WTC11 (cell line): ENCODE measurements around the gene CLN5. TPM values are rescaled to one million over a fixed set of nuclear protein-coding genes. Genes with fewer than 3 reads are reported as not detected.

Experiments used
- ATAC-seq: fragments of 200-7000 bp; cut with Tn5 transposase; 2 replicates; pipeline ENCODE4 v1.10.0; 2021; ENCODE audit warnings: mild to moderate bottlenecking, moderate library complexity
- CTCF ChIA-PET: fragments of 300-600 bp; sonication (Branson Sonifier 250); formaldehyde crosslinking; loops from one replicate; lab custom pipeline; 2021; ENCODE audit warnings: antibody characterized with exemption; lab: Charles Lee
- POLR2A ChIA-PET: fragments of 350-600 bp; sonication (Branson Sonifier 250); formaldehyde crosslinking; loops from one replicate; lab custom pipeline; 2021; ENCODE audit warnings: antibody characterized with exemption; lab: Charles Lee
- DNase-seq: peaks from one replicate; pipeline ENCODE4 v3.0.0; 2021; ENCODE audit warnings: low spot score
- H3K27ac Mint-ChIP-seq: 2 replicates; pipeline ENCODE4 v1.8.0; 2021; ENCODE audit warnings: mixed read lengths
- H3K27me3 Mint-ChIP-seq: 2 replicates; pipeline ENCODE4 v1.8.0; 2021; ENCODE audit warnings: low read depth, mild to moderate bottlenecking, moderate library complexity, mixed read lengths
- H3K36me3 Mint-ChIP-seq: 2 replicates; pipeline ENCODE4 v1.8.0; 2021; ENCODE audit warnings: mixed read lengths
- H3K4me1 Mint-ChIP-seq: 2 replicates; pipeline ENCODE4 v1.8.0; 2022; ENCODE audit warnings: mixed read lengths
- H3K4me3 Mint-ChIP-seq: 2 replicates; pipeline ENCODE4 v1.8.0; 2021; ENCODE audit warnings: mild to moderate bottlenecking, moderate library complexity, mixed read lengths
- H3K9me3 Mint-ChIP-seq: 2 replicates; pipeline ENCODE4 v1.8.0; 2021; ENCODE audit warnings: mixed read lengths
- E2F4 ChIP-seq: sonication (generic); formaldehyde crosslinking; IDR thresholded peaks from 2 replicates; pipeline ENCODE4 v1.8.1; 2022; ENCODE audit warnings: low read depth, mild to moderate bottlenecking, moderate library complexity, missing genetic modification reagents, borderline replicate concordance
- ELF4 ChIP-seq: sonication (generic); formaldehyde crosslinking; IDR thresholded peaks from 2 replicates; pipeline ENCODE4 v1.8.1; 2022; ENCODE audit warnings: low read depth, mild to moderate bottlenecking, moderate library complexity, missing genetic modification reagents
- ERG ChIP-seq: fragments of 250-450 bp; sonication (Bioruptor Pico); IDR thresholded peaks from 2 replicates; pipeline ENCODE4 v1.8.0; 2021; ENCODE audit warnings: mild to moderate bottlenecking
- ETV6 ChIP-seq: sonication (generic); formaldehyde crosslinking; IDR thresholded peaks from 2 replicates; pipeline ENCODE4 v1.8.1; 2022; ENCODE audit warnings: mild to moderate bottlenecking, missing genetic modification reagents
- GTF2I ChIP-seq: fragments of 250-450 bp; sonication (Bioruptor Pico); conservative IDR thresholded peaks from 2 replicates; pipeline ENCODE4 v1.4.0; 2021; ENCODE audit warnings: mild to moderate bottlenecking
- JAZF1 ChIP-seq: fragments of 250-450 bp; sonication (Bioruptor Pico); IDR thresholded peaks from 2 replicates; pipeline ENCODE4 v1.9.0; 2021; ENCODE audit warnings: moderate library complexity, mild to moderate bottlenecking, inconsistent platforms
- MLX ChIP-seq: sonication (generic); formaldehyde crosslinking; IDR thresholded peaks from 2 replicates; pipeline ENCODE4 v1.8.1; 2023; ENCODE audit warnings: mild to moderate bottlenecking, missing genetic modification reagents, moderate library complexity
- NFE2L1 ChIP-seq: sonication (generic); formaldehyde crosslinking; IDR thresholded peaks from 2 replicates; pipeline ENCODE4 v1.8.1; 2023; ENCODE audit warnings: missing genetic modification reagents
- NFYB ChIP-seq: sonication (generic); formaldehyde crosslinking; conservative IDR thresholded peaks from 2 replicates; pipeline ENCODE4 v1.8.0; 2022; ENCODE audit warnings: low read depth, missing genetic modification reagents
- PREB ChIP-seq: sonication (generic); formaldehyde crosslinking; IDR thresholded peaks from 2 replicates; pipeline ENCODE4 v1.8.1; 2022; ENCODE audit warnings: mild to moderate bottlenecking, missing genetic modification reagents, moderate library complexity, borderline replicate concordance
- RORB ChIP-seq: fragments of 250-450 bp; sonication (Bioruptor Pico); IDR thresholded peaks from 2 replicates; pipeline ENCODE4 v1.9.0; 2021; ENCODE audit warnings: mild to moderate bottlenecking
- SMAD3 ChIP-seq: sonication (generic); formaldehyde crosslinking; IDR thresholded peaks from 2 replicates; pipeline ENCODE4 v1.8.0; 2022; ENCODE audit warnings: missing genetic modification reagents, mild to moderate bottlenecking, borderline replicate concordance
- TCF7 ChIP-seq: sonication (generic); formaldehyde crosslinking; IDR thresholded peaks from 2 replicates; pipeline ENCODE4 v1.8.0; 2022; ENCODE audit warnings: mild to moderate bottlenecking, low read depth, missing genetic modification reagents, moderate library complexity
- USF2 ChIP-seq: sonication (generic); formaldehyde crosslinking; IDR thresholded peaks from 2 replicates; pipeline ENCODE4 v1.8.1; 2023; ENCODE audit warnings: mild to moderate bottlenecking, missing genetic modification reagents, moderate library complexity
- ZMAT4 ChIP-seq: fragments of 250-450 bp; sonication (Bioruptor Pico); IDR thresholded peaks from 2 replicates; pipeline ENCODE4 v1.9.0; 2021; ENCODE audit warnings: mild to moderate bottlenecking
- ZNF317 ChIP-seq: sonication (generic); formaldehyde crosslinking; IDR thresholded peaks from 2 replicates; pipeline ENCODE4 v1.8.1; 2023; ENCODE audit warnings: low read depth, mild to moderate bottlenecking, moderate library complexity, missing genetic modification reagents, borderline replicate concordance
- total RNA-seq: library from RNA; stranded (reverse); gene quantifications from 3 replicates; pipeline ENCODE4 v1.2.3, GENCODE V29; 2021
- TF ChIP-seq, protein P1 (sequence below): sonication (generic); formaldehyde crosslinking; IDR thresholded peaks from 2 replicates; pipeline ENCODE4 v1.8.1; 2023; ENCODE audit warnings: mild to moderate bottlenecking, missing genetic modification reagents, borderline replicate concordance

Gene CLN5
- total RNA-seq, 1 experiment from 2014 or later = 9.2 TPM

- DNase-seq = no peak
Observed at GRCh38 chr13:76954538-76954937, 37.3 kb upstream of the CLN5 start.

DNA sequence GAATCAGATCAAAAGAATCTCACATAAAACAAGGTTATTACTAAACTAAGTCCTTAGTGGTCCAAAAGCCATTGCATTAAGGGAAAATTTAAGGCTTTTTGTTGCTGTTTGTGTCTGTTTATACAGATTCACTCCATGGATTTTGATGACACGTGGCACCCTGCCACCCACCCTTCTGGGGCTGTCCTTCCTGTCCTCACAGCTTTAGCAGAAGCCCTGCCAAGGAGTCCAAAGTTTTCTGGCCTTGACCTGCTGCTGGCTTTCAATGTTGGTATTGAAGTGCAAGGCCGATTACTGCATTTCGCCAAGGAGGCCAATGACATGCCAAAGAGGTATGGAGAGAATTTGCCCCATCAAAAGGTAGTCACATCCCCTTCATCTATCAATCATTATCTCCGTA, 36.7 kb upstream of the CLN5 start:
- Mint-ChIP-seq H3K36me3 (peaks cover 16% of the 10 kb centered on the region), H3K4me3 (no peak overlapping the region), H3K27ac (no peak overlapping the region), H3K9me3 (peaks cover 36% of the 10 kb centered on the region), H3K4me1 (no peaks in the 10 kb centered on the region), H3K27me3 (no peaks in the 10 kb centered on the region; the same call in 1 of the 2 replicates)
- ATAC-seq = no peak
- ChIA-PET POLR2A (no interaction called here), CTCF (interaction anchor here (1.1 to 1.2 kb wide), 2 partner anchors 25 kb away, joined by 3 to 8 read pairs; no protein-coding TSS in a partner anchor)
- TF ChIP-seq ETV6 (CRISPR knock-in tag) (no peak), MLX (CRISPR knock-in tag) (no peak), NFE2L1 (CRISPR knock-in tag) (no peak), ERG (CRISPR knock-in tag) (no peak)
- DNase-seq = no peak

More at GRCh38 chr13:76954538-76954937, 37.3 kb upstream of the CLN5 start:
- Mint-ChIP-seq H3K9me3 (peaks cover 29% of the 10 kb centered on the region), H3K36me3 (peaks cover 12% of the 10 kb centered on the region), H3K27me3 (no peaks in the 10 kb centered on the region; the same call in 1 of the 2 replicates), H3K4me3 (no peak overlapping the region), H3K4me1 (no peaks in the 10 kb centered on the region), H3K27ac (no peak overlapping the region)
- CTCF ChIA-PET = interaction anchor here (1.1 kb wide), 1 partner anchor 26 kb away, joined by 8 read pairs; no protein-coding TSS in a partner anchor
- POLR2A ChIA-PET = no interaction called here
- ATAC-seq = peak; percentile 81
- TF ChIP-seq JAZF1 (no peak), ZMAT4 (CRISPR knock-in tag) (no peak)

GRCh38 chr13:76955661-76956060, 36.2 kb upstream of the CLN5 start:
- no peak overlapping the region for H3K4me3 Mint-ChIP-seq
- no peaks in the 10 kb centered on the region for H3K4me1 Mint-ChIP-seq
- POLR2A ChIA-PET = no interaction called here
- no peak for DNase-seq
- H3K9me3 Mint-ChIP-seq = peaks cover 40% of the 10 kb centered on the region
- ATAC-seq = no peak
- peaks cover 21% of the 10 kb centered on the region for H3K36me3 Mint-ChIP-seq
- no peaks in the 10 kb centered on the region; the same call in 1 of the 2 replicates for H3K27me3 Mint-ChIP-seq
- CTCF ChIA-PET = interaction anchor here (1.2 kb wide), 1 partner anchor 25 kb away, joined by 3 read pairs; no protein-coding TSS in a partner anchor
- no peak overlapping the region for H3K27ac Mint-ChIP-seq
- TF ChIP-seq PREB (CRISPR knock-in tag) (no peak), USF2 (no peak), RORB (CRISPR knock-in tag) (no peak)
- TF ChIP-seq, all 79 proteins: peak for 0

GRCh38 chr13:76958841-76959432, 32.9 kb upstream of the CLN5 start:
- TF ChIP-seq GTF2I (no peak), TCF7 (CRISPR knock-in tag) (no peak), ZNF317 (CRISPR knock-in tag) (no peak), ELF4 (CRISPR knock-in tag) (no peak), SMAD3 (CRISPR knock-in tag) (no peak), E2F4 (CRISPR knock-in tag) (no peak), NFYB (CRISPR knock-in tag) (no peak)
- TF ChIP-seq, protein P1, sequence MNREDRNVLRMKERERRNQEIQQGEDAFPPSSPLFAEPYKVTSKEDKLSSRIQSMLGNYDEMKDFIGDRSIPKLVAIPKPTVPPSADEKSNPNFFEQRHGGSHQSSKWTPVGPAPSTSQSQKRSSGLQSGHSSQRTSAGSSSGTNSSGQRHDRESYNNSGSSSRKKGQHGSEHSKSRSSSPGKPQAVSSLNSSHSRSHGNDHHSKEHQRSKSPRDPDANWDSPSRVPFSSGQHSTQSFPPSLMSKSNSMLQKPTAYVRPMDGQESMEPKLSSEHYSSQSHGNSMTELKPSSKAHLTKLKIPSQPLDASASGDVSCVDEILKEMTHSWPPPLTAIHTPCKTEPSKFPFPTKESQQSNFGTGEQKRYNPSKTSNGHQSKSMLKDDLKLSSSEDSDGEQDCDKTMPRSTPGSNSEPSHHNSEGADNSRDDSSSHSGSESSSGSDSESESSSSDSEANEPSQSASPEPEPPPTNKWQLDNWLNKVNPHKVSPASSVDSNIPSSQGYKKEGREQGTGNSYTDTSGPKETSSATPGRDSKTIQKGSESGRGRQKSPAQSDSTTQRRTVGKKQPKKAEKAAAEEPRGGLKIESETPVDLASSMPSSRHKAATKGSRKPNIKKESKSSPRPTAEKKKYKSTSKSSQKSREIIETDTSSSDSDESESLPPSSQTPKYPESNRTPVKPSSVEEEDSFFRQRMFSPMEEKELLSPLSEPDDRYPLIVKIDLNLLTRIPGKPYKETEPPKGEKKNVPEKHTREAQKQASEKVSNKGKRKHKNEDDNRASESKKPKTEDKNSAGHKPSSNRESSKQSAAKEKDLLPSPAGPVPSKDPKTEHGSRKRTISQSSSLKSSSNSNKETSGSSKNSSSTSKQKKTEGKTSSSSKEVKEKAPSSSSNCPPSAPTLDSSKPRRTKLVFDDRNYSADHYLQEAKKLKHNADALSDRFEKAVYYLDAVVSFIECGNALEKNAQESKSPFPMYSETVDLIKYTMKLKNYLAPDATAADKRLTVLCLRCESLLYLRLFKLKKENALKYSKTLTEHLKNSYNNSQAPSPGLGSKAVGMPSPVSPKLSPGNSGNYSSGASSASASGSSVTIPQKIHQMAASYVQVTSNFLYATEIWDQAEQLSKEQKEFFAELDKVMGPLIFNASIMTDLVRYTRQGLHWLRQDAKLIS = no peak
- ATAC-seq = no peak
- Mint-ChIP-seq H3K4me1 (no peaks in the 10 kb centered on the region), H3K36me3 (peaks cover 31% of the 10 kb centered on the region), H3K9me3 (peaks cover 63% of the 10 kb centered on the region), H3K27me3 (no peaks in the 10 kb centered on the region; the same call in 1 of the 2 replicates), H3K27ac (no peak overlapping the region), H3K4me3 (no peak overlapping the region)
- ChIA-PET POLR2A (no interaction called here), CTCF (no interaction called here)
- DNase-seq = no peak
